ENCODE data around the gene LMX1A. TPM values are rescaled to one million over a fixed set of nuclear protein-coding genes. Genes with fewer than 3 reads are reported as not detected.

Gene LMX1A
- total and polyA plus RNA-seq, 4 donors: 0.05 to 0.17 TPM; not detected in 2

DNA sequence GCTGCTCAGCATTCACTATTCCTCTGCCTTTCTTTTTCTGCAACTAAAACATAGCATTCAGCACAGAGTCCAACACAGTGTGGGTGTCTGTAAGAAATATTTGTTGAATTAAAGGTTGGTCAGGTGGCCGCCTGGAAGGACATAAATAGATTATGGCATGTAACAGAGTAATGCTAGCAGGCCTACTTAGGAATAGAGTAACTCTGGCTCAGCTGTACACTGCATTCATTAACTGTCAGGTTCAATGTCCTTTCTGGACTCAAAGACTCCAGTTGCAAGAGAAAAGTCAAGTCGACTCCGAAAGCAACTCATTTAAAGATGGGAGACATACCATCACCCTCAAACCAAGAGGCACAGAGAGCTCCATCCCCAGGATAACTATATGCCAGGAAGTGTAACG lies 116.0 kb downstream of the LMX1A start:
- Histone ChIP-seq H3K4me1 (ENCODE audit: control insufficient read depth in 4 of 4, insufficient read depth in 4 of 4, low read length in 3 of 4) (peaks cover 0 to 14% (median 10%) of the 10 kb centered on the region in 4 donors), H3K36me3 (ENCODE audit: control insufficient read depth in 4 of 4, insufficient read depth in 3 of 4, low read depth in 1 of 4, low read length in 3 of 4) (no peaks in the 10 kb centered on the region), H3K9me3 (ENCODE audit: control insufficient read depth in 4 of 4, low read length in 3 of 4) (no peaks in the 10 kb centered on the region), H3K4me3 (ENCODE audit: low read depth in 1 of 3, low read length in 3 of 3) (no peak overlapping the region), H3K27me3 (ENCODE audit: control insufficient read depth in 4 of 4, insufficient read depth in 4 of 4, low read length in 3 of 4) (no peaks in the 10 kb centered on the region), H3K27ac (ENCODE audit: low read depth in 1 of 2, low read length in 2 of 2) (no peak overlapping the region), H3K9ac (ENCODE audit: low read depth in 1 of 2, low read length in 2 of 2) (no peak overlapping the region)
- no peak for TF ChIP-seq SP1 (IDR thresholded peaks at IDR 0.05)
- TF ChIP-seq, protein P1, sequence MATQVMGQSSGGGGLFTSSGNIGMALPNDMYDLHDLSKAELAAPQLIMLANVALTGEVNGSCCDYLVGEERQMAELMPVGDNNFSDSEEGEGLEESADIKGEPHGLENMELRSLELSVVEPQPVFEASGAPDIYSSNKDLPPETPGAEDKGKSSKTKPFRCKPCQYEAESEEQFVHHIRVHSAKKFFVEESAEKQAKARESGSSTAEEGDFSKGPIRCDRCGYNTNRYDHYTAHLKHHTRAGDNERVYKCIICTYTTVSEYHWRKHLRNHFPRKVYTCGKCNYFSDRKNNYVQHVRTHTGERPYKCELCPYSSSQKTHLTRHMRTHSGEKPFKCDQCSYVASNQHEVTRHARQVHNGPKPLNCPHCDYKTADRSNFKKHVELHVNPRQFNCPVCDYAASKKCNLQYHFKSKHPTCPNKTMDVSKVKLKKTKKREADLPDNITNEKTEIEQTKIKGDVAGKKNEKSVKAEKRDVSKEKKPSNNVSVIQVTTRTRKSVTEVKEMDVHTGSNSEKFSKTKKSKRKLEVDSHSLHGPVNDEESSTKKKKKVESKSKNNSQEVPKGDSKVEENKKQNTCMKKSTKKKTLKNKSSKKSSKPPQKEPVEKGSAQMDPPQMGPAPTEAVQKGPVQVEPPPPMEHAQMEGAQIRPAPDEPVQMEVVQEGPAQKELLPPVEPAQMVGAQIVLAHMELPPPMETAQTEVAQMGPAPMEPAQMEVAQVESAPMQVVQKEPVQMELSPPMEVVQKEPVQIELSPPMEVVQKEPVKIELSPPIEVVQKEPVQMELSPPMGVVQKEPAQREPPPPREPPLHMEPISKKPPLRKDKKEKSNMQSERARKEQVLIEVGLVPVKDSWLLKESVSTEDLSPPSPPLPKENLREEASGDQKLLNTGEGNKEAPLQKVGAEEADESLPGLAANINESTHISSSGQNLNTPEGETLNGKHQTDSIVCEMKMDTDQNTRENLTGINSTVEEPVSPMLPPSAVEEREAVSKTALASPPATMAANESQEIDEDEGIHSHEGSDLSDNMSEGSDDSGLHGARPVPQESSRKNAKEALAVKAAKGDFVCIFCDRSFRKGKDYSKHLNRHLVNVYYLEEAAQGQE (IDR thresholded peaks at IDR 0.05): no peak
- TF ChIP-seq, protein P2, sequence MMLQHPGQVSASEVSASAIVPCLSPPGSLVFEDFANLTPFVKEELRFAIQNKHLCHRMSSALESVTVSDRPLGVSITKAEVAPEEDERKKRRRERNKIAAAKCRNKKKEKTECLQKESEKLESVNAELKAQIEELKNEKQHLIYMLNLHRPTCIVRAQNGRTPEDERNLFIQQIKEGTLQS (IDR thresholded peaks at IDR 0.05): no peak
- TF ChIP-seq, protein P3, sequence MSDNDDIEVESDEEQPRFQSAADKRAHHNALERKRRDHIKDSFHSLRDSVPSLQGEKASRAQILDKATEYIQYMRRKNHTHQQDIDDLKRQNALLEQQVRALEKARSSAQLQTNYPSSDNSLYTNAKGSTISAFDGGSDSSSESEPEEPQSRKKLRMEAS (IDR thresholded peaks at IDR 0.05): no peak
- no peak for TF ChIP-seq RAD21 (IDR thresholded peaks at IDR 0.05)
- TF ChIP-seq, protein P4, sequence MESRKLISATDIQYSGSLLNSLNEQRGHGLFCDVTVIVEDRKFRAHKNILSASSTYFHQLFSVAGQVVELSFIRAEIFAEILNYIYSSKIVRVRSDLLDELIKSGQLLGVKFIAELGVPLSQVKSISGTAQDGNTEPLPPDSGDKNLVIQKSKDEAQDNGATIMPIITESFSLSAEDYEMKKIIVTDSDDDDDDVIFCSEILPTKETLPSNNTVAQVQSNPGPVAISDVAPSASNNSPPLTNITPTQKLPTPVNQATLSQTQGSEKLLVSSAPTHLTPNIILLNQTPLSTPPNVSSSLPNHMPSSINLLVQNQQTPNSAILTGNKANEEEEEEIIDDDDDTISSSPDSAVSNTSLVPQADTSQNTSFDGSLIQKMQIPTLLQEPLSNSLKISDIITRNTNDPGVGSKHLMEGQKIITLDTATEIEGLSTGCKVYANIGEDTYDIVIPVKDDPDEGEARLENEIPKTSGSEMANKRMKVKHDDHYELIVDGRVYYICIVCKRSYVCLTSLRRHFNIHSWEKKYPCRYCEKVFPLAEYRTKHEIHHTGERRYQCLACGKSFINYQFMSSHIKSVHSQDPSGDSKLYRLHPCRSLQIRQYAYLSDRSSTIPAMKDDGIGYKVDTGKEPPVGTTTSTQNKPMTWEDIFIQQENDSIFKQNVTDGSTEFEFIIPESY (IDR thresholded peaks at IDR 0.05): no peak
- no peak for TF ChIP-seq FOXA1 (IDR thresholded peaks at IDR 0.05)
- TF ChIP-seq FOXA2 (IDR thresholded peaks at IDR 0.05): no peak
- TF ChIP-seq JUND (IDR thresholded peaks at IDR 0.05): no peak
- TF ChIP-seq EGR1 (IDR thresholded peaks at IDR 0.05; ENCODE audit: low read depth in 2 of 2): no peak
- TF ChIP-seq YY1 (IDR thresholded peaks at IDR 0.05): no peak
- no peak for TF ChIP-seq HNF4G (IDR thresholded peaks at IDR 0.05)
- peak in 1 of 2 donors; percentile 15 for TF ChIP-seq HNF4A (conservative IDR thresholded peaks at IDR 0.05)
- TF ChIP-seq TAF1 (conservative IDR thresholded peaks at IDR 0.05): no peak
- no peak for TF ChIP-seq GABPA (IDR thresholded peaks at IDR 0.05 in 1 of 2, conservative IDR thresholded peaks at IDR 0.05 in 1 of 2)
- TF ChIP-seq, protein P5, sequence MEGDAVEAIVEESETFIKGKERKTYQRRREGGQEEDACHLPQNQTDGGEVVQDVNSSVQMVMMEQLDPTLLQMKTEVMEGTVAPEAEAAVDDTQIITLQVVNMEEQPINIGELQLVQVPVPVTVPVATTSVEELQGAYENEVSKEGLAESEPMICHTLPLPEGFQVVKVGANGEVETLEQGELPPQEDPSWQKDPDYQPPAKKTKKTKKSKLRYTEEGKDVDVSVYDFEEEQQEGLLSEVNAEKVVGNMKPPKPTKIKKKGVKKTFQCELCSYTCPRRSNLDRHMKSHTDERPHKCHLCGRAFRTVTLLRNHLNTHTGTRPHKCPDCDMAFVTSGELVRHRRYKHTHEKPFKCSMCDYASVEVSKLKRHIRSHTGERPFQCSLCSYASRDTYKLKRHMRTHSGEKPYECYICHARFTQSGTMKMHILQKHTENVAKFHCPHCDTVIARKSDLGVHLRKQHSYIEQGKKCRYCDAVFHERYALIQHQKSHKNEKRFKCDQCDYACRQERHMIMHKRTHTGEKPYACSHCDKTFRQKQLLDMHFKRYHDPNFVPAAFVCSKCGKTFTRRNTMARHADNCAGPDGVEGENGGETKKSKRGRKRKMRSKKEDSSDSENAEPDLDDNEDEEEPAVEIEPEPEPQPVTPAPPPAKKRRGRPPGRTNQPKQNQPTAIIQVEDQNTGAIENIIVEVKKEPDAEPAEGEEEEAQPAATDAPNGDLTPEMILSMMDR (IDR thresholded peaks at IDR 0.05; ENCODE audit: low read depth, low read length, missing input control): no peak
- TF ChIP-seq RXRA (IDR thresholded peaks at IDR 0.05): peak in 1 of 2 donors; percentile 13
- 48% methylated on average over 4 of the region's 4 CpGs for WGBS
- DNase-seq (ENCODE audit: low spot score): no peak

Measured in liver (tissue), 9 donors.